ENCODE results near the gene CDC42SE2. TPM values are rescaled to one million over a fixed set of nuclear protein-coding genes. Genes with fewer than 3 reads are reported as not detected.

The CDC42SE2 gene
- total and polyA plus RNA-seq, 2 experiments from 2014 or later, result 24.2 to 36.2 TPM

DNA sequence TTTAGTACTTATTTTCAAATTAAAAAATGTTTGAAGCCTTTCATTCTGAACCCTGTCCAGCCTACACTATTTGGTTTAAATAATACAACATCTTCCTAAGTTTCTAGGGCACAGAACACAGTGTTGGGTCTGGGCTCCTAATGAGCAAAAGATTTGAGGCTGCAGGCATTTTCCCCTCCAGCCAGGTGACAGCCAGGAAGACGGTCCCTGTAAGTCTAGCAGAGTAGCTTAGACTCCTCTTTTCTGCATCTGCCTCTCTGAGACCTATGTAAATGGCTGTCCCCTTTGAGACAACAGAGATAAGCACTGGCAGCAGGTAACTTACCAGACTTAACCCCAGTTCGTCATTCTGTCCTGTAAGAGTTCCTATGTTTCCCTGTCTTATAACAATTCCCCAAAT, 141.8 kb downstream of the CDC42SE2 start (continued):
- TF ChIP-seq, protein P1, sequence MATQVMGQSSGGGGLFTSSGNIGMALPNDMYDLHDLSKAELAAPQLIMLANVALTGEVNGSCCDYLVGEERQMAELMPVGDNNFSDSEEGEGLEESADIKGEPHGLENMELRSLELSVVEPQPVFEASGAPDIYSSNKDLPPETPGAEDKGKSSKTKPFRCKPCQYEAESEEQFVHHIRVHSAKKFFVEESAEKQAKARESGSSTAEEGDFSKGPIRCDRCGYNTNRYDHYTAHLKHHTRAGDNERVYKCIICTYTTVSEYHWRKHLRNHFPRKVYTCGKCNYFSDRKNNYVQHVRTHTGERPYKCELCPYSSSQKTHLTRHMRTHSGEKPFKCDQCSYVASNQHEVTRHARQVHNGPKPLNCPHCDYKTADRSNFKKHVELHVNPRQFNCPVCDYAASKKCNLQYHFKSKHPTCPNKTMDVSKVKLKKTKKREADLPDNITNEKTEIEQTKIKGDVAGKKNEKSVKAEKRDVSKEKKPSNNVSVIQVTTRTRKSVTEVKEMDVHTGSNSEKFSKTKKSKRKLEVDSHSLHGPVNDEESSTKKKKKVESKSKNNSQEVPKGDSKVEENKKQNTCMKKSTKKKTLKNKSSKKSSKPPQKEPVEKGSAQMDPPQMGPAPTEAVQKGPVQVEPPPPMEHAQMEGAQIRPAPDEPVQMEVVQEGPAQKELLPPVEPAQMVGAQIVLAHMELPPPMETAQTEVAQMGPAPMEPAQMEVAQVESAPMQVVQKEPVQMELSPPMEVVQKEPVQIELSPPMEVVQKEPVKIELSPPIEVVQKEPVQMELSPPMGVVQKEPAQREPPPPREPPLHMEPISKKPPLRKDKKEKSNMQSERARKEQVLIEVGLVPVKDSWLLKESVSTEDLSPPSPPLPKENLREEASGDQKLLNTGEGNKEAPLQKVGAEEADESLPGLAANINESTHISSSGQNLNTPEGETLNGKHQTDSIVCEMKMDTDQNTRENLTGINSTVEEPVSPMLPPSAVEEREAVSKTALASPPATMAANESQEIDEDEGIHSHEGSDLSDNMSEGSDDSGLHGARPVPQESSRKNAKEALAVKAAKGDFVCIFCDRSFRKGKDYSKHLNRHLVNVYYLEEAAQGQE (IDR thresholded peaks at IDR 0.05; ENCODE audit: unreplicated experiment), result no peak
- TF ChIP-seq ZNF114 (CRISPR knock-in tag; IDR thresholded peaks at IDR 0.05), result no peak
- TF ChIP-seq JUNB (IDR thresholded peaks at IDR 0.05; ENCODE audit: unreplicated experiment), result no peak
- TF ChIP-seq EZH2 (IDR thresholded peaks at IDR 0.05; ENCODE audit: low read depth, unreplicated experiment), result no peak
- TF ChIP-seq NANOG (IDR thresholded peaks at IDR 0.05; ENCODE audit: borderline replicate concordance), result no peak
- TF ChIP-seq POLR2AphosphoS5 (IDR thresholded peaks at IDR 0.05; ENCODE audit: low read depth), result no peak
- no peak for TF ChIP-seq CREB1 (CRISPR knock-in tag; IDR thresholded peaks at IDR 0.05; ENCODE audit: low read depth)
- TF ChIP-seq ZNF331 (CRISPR knock-in tag; IDR thresholded peaks at IDR 0.05; ENCODE audit: low read depth), result no peak
- TF ChIP-seq, protein P2, sequence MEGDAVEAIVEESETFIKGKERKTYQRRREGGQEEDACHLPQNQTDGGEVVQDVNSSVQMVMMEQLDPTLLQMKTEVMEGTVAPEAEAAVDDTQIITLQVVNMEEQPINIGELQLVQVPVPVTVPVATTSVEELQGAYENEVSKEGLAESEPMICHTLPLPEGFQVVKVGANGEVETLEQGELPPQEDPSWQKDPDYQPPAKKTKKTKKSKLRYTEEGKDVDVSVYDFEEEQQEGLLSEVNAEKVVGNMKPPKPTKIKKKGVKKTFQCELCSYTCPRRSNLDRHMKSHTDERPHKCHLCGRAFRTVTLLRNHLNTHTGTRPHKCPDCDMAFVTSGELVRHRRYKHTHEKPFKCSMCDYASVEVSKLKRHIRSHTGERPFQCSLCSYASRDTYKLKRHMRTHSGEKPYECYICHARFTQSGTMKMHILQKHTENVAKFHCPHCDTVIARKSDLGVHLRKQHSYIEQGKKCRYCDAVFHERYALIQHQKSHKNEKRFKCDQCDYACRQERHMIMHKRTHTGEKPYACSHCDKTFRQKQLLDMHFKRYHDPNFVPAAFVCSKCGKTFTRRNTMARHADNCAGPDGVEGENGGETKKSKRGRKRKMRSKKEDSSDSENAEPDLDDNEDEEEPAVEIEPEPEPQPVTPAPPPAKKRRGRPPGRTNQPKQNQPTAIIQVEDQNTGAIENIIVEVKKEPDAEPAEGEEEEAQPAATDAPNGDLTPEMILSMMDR (conservative IDR thresholded peaks at IDR 0.05; ENCODE audit: low read depth in 2 of 2), result no peak
- no peak for TF ChIP-seq STAT1 (IDR thresholded peaks at IDR 0.05; ENCODE audit: unreplicated experiment)

DNA sequence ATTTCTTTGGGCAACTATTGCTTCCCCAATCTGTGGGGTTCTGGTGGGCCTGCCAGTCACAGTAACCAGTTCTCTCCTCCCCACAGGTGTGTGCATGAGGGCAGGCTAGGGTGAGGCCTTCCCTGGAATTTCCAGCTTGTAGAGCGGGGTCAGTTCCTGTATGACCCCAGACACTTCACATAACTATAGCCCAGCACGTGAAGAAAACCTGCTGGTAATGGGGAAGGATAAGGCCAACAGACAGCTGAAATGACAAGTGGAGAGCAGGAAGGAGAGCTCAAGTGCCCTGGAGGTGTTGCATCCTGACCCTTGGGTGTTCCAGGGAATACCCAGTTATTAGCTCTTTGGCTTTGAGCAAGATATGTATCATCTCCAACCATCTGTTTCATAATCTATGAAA, 142.2 kb downstream of the CDC42SE2 start:
- Histone ChIP-seq H2AFZ (no peak overlapping the region), H4K20me1 (replicated peaks; ENCODE audit: insufficient read depth) (no peaks in the 10 kb centered on the region; the same call in 1 of the 2 replicates), H3K27me3 (ENCODE audit: insufficient read depth) (no peaks in the 10 kb centered on the region), H3K4me3 (no peak overlapping the region), H3K36me3 (ENCODE audit: insufficient read depth) (no peaks in the 10 kb centered on the region), H3K4me1 (ENCODE audit: insufficient read depth) (no peaks in the 10 kb centered on the region), H3K4me2 (no peak overlapping the region), H3K9me2 (ENCODE audit: insufficient read depth) (no peaks in the 10 kb centered on the region), H3K79me2 (replicated peaks; ENCODE audit: insufficient read depth) (no peaks in the 10 kb centered on the region), H3F3A (replicated peaks; ENCODE audit: low read depth) (no peaks in the 10 kb centered on the region), H3K27ac (ENCODE audit: low read depth) (no peak overlapping the region)
- Mint-ChIP-seq H3K9me3 (peaks cover 11% of the 10 kb centered on the region; the same call in 2 of the 3 replicates), H3K27ac (no peak overlapping the region), H3K36me3 (ENCODE audit: low read depth) (peaks cover 35% of the 10 kb centered on the region), H3K4me1 (no peaks in the 10 kb centered on the region), H3K4me3 (no peak overlapping the region), H3K27me3 (ENCODE audit: insufficient read depth, low read depth, poor library complexity) (no peaks in the 10 kb centered on the region)
- DNase-seq (ENCODE audit: low spot score) (no peak), ATAC-seq (no peak)
- TF ChIP-seq CREB1 (CRISPR knock-in tag; IDR thresholded peaks at IDR 0.05; ENCODE audit: low read depth) (no peak), NANOG (IDR thresholded peaks at IDR 0.05; ENCODE audit: borderline replicate concordance) (no peak), STAT1 (IDR thresholded peaks at IDR 0.05; ENCODE audit: unreplicated experiment) (no peak), ZNF114 (CRISPR knock-in tag; IDR thresholded peaks at IDR 0.05) (no peak), EZH2phosphoT487 (IDR thresholded peaks at IDR 0.05; ENCODE audit: unreplicated experiment) (no peak), JUNB (IDR thresholded peaks at IDR 0.05; ENCODE audit: unreplicated experiment) (no peak), ZNF331 (CRISPR knock-in tag; IDR thresholded peaks at IDR 0.05; ENCODE audit: low read depth) (no peak)
- TF ChIP-seq, protein P3, sequence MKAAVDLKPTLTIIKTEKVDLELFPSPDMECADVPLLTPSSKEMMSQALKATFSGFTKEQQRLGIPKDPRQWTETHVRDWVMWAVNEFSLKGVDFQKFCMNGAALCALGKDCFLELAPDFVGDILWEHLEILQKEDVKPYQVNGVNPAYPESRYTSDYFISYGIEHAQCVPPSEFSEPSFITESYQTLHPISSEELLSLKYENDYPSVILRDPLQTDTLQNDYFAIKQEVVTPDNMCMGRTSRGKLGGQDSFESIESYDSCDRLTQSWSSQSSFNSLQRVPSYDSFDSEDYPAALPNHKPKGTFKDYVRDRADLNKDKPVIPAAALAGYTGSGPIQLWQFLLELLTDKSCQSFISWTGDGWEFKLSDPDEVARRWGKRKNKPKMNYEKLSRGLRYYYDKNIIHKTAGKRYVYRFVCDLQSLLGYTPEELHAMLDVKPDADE (IDR thresholded peaks at IDR 0.05), result no peak
- TF ChIP-seq, protein P4, sequence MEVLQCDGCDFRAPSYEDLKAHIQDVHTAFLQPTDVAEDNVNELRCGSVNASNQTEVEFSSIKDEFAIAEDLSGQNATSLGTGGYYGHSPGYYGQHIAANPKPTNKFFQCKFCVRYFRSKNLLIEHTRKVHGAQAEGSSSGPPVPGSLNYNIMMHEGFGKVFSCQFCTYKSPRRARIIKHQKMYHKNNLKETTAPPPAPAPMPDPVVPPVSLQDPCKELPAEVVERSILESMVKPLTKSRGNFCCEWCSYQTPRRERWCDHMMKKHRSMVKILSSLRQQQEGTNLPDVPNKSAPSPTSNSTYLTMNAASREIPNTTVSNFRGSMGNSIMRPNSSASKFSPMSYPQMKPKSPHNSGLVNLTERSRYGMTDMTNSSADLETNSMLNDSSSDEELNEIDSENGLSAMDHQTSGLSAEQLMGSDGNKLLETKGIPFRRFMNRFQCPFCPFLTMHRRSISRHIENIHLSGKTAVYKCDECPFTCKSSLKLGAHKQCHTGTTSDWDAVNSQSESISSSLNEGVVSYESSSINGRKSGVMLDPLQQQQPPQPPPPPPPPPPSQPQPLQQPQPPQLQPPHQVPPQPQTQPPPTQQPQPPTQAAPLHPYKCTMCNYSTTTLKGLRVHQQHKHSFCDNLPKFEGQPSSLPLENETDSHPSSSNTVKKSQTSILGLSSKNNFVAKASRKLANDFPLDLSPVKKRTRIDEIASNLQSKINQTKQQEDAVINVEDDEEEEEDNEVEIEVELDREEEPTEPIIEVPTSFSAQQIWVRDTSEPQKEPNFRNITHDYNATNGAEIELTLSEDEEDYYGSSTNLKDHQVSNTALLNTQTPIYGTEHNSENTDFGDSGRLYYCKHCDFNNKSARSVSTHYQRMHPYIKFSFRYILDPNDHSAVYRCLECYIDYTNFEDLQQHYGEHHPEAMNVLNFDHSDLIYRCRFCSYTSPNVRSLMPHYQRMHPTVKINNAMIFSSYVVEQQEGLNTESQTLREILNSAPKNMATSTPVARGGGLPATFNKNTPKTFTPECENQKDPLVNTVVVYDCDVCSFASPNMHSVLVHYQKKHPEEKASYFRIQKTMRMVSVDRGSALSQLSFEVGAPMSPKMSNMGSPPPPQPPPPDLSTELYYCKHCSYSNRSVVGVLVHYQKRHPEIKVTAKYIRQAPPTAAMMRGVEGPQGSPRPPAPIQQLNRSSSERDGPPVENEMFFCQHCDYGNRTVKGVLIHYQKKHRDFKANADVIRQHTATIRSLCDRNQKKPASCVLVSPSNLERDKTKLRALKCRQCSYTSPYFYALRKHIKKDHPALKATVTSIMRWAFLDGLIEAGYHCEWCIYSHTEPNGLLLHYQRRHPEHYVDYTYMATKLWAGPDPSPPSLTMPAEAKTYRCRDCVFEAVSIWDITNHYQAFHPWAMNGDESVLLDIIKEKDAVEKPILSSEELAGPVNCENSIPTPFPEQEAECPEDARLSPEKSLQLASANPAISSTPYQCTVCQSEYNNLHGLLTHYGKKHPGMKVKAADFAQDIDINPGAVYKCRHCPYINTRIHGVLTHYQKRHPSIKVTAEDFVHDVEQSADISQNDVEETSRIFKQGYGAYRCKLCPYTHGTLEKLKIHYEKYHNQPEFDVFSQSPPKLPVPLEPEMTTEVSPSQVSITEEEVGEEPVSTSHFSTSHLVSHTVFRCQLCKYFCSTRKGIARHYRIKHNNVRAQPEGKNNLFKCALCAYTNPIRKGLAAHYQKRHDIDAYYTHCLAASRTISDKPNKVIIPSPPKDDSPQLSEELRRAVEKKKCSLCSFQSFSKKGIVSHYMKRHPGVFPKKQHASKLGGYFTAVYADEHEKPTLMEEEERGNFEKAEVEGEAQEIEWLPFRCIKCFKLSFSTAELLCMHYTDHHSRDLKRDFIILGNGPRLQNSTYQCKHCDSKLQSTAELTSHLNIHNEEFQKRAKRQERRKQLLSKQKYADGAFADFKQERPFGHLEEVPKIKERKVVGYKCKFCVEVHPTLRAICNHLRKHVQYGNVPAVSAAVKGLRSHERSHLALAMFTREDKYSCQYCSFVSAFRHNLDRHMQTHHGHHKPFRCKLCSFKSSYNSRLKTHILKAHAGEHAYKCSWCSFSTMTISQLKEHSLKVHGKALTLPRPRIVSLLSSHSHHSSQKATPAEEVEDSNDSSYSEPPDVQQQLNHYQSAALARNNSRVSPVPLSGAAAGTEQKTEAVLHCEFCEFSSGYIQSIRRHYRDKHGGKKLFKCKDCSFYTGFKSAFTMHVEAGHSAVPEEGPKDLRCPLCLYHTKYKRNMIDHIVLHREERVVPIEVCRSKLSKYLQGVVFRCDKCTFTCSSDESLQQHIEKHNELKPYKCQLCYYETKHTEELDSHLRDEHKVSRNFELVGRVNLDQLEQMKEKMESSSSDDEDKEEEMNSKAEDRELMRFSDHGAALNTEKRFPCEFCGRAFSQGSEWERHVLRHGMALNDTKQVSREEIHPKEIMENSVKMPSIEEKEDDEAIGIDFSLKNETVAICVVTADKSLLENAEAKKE (CRISPR knock-in tag; IDR thresholded peaks at IDR 0.05), result no peak
